Upper lobe of left lung (tissue), 6 donors: ENCODE data around the gene SQSTM1. TPM values are rescaled to one million over a fixed set of nuclear protein-coding genes. Genes with fewer than 3 reads are reported as not detected.

Source experiments
- ATAC-seq, 2 donors: fragments of 200-7000 bp; cut with Tn5 transposase; one replicate each; pipeline ENCODE4 v1.9.1; 2022; ENCODE audit warnings: mild to moderate bottlenecking in 2 of 2, moderate library complexity in 2 of 2; ENCODE audit not compliant: low FRiP score in 2 of 2
- DNase-seq, 2 donors: peaks; one replicate each; pipeline ENCODE4 v3.0.0-alpha.2; 2019 to 2020
- H3K27ac ChIP-seq, 4 donors: fragments of 200-600 bp; sonication (generic); one replicate each; pipeline ENCODE4 v1.5.1; 2016 to 2019
- H3K27me3 ChIP-seq, 4 donors: fragments of 200-600 bp; sonication (generic); one replicate each; pipeline ENCODE4 v1.5.1; 2017 to 2019
- H3K36me3 ChIP-seq, 4 donors: fragments of 200-600 bp; sonication (generic); one replicate each; pipeline ENCODE4 v1.5.1; 2016 to 2019
- H3K4me1 ChIP-seq, 4 donors: fragments of 200-600 bp; sonication (generic); one replicate each; pipeline ENCODE4 v1.5.1; 2018 to 2019
- H3K4me3 ChIP-seq, 4 donors: fragments of 200-600 bp; sonication (generic); one replicate each; pipeline ENCODE4 v1.5.1; 2017 to 2019; ENCODE audit warnings: mild to moderate bottlenecking in 2 of 4, moderate library complexity in 1 of 4
- H3K9me3 ChIP-seq, 4 donors: fragments of 200-600 bp; sonication (generic); one replicate each; pipeline ENCODE4 v1.5.1; 2018 to 2019
- EP300 ChIP-seq, 4 donors: sonication (generic); formaldehyde crosslinking; IDR thresholded peaks; one replicate each; pipeline ENCODE4 v1.5.1; 2017; ENCODE audit warnings: antibody characterized with exemption in 4 of 4, control low read depth in 2 of 4
- POLR2A ChIP-seq, 4 donors: fragments of 450-650 bp; IDR thresholded peaks; one replicate each; pipeline ENCODE4 v1.5.1; 2016 to 2017; ENCODE audit warnings: antibody characterized with exemption in 4 of 4, mild to moderate bottlenecking in 2 of 4
- POLR2AphosphoS5 ChIP-seq, 2 donors: sonication (generic); formaldehyde crosslinking; IDR thresholded peaks; one replicate each; pipeline ENCODE4 v1.5.1; 2017; ENCODE audit warnings: antibody characterized with exemption in 2 of 2
- WGBS, 2 donors: methylation state at CpG; one replicate each; pipeline ENCODE4 v1.1.5; 2017 to 2018; 5-methylcytosine and 5-hydroxymethylcytosine counted together
- total RNA-seq, 6 donors: library from RNA; depleted of rRNA in 4 of 6; stranded (reverse); fragments of >200 nt in 4 of 6; gene quantifications; one replicate each; pipeline versions ENCODE4 v1.1.0 to v1.2.1, GENCODE V29; 2016 to 2021
- TF ChIP-seq, protein P1 (sequence below), 6 experiments: fragments of 450-650 bp in 4 of 6; fragments of 200-600 bp in 2 of 6; sonication (generic) in 2 of 6; IDR thresholded peaks; one replicate each; pipeline ENCODE4 v1.5.1; 2016 to 2019; ENCODE audit warnings: antibody characterized with exemption in 6 of 6
- donor health status: DM: no; HTN: no; CAD: no; lungs with moderate emphysema.
- donor health status: DM: no; HTN: yes; CAD: no; lungs with severe emphysema.

The SQSTM1 gene
- total RNA-seq, 6 donors from 2014 or later = 390 to 666 (median 574) TPM

DNA sequence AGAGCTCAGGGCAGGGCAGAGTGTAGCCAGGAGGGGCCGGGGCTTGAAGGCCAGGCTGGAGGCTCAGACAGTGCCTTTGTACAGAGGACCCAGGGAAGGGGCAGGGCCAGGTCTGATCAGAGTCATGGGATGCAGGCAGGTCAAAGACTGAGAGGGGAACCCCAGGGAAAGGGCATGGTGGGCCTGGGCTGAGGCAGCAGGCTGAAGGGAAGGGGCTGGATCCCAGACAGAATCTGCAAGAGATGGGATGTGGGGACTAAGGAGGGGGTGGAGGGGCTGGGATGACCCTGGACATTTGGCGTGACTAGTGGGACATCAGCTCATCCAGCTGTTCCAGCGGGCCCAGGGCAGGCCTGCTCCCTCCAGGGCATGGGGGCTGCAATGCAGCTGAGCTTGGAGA is 53.4 kb downstream of the SQSTM1 start:
- TF ChIP-seq POLR2A (IDR thresholded peaks at IDR 0.05) (no peak), EP300 (IDR thresholded peaks at IDR 0.05) (no peak), POLR2AphosphoS5 (IDR thresholded peaks at IDR 0.05) (no peak)
- TF ChIP-seq, protein P1, sequence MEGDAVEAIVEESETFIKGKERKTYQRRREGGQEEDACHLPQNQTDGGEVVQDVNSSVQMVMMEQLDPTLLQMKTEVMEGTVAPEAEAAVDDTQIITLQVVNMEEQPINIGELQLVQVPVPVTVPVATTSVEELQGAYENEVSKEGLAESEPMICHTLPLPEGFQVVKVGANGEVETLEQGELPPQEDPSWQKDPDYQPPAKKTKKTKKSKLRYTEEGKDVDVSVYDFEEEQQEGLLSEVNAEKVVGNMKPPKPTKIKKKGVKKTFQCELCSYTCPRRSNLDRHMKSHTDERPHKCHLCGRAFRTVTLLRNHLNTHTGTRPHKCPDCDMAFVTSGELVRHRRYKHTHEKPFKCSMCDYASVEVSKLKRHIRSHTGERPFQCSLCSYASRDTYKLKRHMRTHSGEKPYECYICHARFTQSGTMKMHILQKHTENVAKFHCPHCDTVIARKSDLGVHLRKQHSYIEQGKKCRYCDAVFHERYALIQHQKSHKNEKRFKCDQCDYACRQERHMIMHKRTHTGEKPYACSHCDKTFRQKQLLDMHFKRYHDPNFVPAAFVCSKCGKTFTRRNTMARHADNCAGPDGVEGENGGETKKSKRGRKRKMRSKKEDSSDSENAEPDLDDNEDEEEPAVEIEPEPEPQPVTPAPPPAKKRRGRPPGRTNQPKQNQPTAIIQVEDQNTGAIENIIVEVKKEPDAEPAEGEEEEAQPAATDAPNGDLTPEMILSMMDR (IDR thresholded peaks at IDR 0.05) = no peak
- Histone ChIP-seq H3K27ac (no peak overlapping the region), H3K4me1 (no peaks in the 10 kb centered on the region), H3K36me3 (peaks cover 12 to 95% (median 73%) of the 10 kb centered on the region in 4 donors), H3K4me3 (no peak overlapping the region), H3K9me3 (no peaks in the 10 kb centered on the region), H3K27me3 (no peaks in the 10 kb centered on the region)
- no peak for ATAC-seq
- WGBS, 2 donors = 88 to 90% methylated on average over 2 to 3 of the region's 3 CpGs
- no peak for DNase-seq

DNA sequence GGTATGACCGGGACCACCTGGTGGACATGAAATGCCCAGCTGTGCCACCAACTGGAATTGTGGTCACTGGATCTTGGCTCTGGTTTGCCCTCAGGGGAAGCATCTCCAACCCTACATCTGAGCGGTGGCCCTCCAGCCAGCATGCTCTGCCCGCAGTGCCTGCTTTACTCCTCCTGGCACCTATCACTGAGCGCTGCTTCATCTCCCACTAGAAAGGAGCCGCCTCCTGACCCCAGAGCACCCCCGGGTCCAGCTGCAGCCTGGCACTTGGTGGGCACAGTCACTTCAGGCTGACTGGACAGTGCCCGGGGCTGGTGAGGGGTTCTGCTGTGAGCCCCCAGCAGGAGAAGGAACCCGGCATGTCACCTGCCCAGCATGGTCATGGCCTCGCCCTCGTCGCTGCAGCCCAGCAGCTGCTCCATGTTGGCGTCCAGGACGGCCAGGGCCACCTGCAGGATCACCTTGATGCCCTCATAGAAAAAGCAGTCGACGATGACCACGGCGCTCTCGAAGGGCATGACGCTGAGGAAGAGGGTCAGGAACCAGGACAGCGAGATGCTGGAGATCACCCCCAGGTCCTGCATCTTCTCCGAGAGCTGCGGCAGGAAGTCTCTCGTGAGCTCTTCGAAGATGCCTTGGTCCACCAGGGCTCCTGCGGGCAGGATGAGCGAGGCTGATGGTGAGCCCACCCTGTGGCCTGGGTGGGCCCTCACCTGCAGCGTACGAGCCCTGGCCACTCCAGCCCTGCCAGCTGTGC is 54.0 kb downstream of the SQSTM1 start:
- H3K4me1 ChIP-seq = no peaks in the 10 kb centered on the region
- no peak overlapping the region for H3K4me3 ChIP-seq
- H3K27me3 ChIP-seq = no peaks in the 10 kb centered on the region
- H3K36me3 ChIP-seq = peaks cover 15 to 95% (median 73%) of the 10 kb centered on the region in 4 donors
- no peak for TF ChIP-seq POLR2AphosphoS5 (IDR thresholded peaks at IDR 0.05)
- TF ChIP-seq POLR2A (IDR thresholded peaks at IDR 0.05) = no peak
- TF ChIP-seq EP300 (IDR thresholded peaks at IDR 0.05) = no peak
- TF ChIP-seq, protein P1 (IDR thresholded peaks at IDR 0.05) = no peak
- no peaks in the 10 kb centered on the region for H3K9me3 ChIP-seq
- H3K27ac ChIP-seq = no peak overlapping the region
- no peak for DNase-seq
- no peak for ATAC-seq
- WGBS, 2 donors = 92 to 97% methylated on average over 17 to 28 of the region's 28 CpGs

DNA sequence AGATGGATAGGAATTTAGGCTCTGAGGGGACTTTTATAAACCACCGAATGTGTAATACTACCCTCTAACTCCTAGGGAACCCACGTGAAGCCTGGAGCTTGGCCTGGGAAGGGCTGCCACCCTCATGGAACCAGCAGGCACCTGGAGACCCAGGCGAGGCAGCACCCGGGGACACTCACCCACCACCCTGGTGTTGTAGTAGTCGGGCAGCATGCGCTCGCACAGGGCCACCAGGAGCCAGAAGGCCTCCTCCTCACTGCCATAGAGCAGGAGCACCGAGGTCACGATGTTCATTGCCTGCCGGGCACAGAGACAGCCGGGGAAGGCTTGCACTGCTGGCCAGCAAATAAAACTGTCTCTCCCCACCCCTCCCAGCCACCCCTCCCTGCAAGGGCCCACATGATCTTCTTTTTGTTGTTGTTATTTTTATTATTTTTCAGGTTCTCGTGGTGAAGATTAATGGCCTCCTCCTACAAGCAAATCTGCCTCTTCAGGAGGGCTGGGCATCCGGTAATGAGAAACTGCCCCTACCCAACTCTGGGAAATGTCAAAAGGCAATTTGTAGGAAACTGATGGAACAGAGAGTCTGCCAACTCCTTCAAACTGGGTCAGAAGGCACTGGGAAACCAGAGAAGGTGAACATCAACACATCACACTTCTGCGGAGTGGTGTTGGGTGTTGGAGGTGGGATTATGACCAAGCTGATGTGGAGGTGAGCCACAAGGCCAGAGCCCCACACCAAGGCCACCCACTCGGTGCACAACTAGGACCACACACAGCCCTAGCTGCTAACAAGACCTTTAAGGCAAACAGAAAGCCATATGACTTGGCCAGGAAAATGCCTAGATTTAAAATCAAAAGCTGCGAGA is 55.3 kb downstream of the SQSTM1 start:
- 93 to 94% methylated on average over 11 to 16 of the region's 16 CpGs for WGBS, 2 donors
- Histone ChIP-seq H3K36me3 (peaks cover 15 to 95% (median 68%) of the 10 kb centered on the region in 4 donors), H3K4me1 (no peaks in the 10 kb centered on the region), H3K27me3 (no peaks in the 10 kb centered on the region), H3K4me3 (no peak overlapping the region), H3K9me3 (no peaks in the 10 kb centered on the region), H3K27ac (no peak overlapping the region)
- DNase-seq = no peak
- ATAC-seq = no peak
- TF ChIP-seq, protein P1 (IDR thresholded peaks at IDR 0.05) = no peak
- no peak for TF ChIP-seq POLR2AphosphoS5 (IDR thresholded peaks at IDR 0.05)
- TF ChIP-seq EP300 (IDR thresholded peaks at IDR 0.05) = no peak
- no peak for TF ChIP-seq POLR2A (IDR thresholded peaks at IDR 0.05)

- no peak overlapping the region for H3K4me3 ChIP-seq
- no peaks in the 10 kb centered on the region for H3K4me1 ChIP-seq
- TF ChIP-seq POLR2A (IDR thresholded peaks at IDR 0.05) = no peak
- H3K9me3 ChIP-seq = no peaks in the 10 kb centered on the region
- H3K36me3 ChIP-seq = peaks cover 15 to 93% (median 63%) of the 10 kb centered on the region in 4 donors
- H3K27ac ChIP-seq = no peak overlapping the region
- DNase-seq = no peak
- ATAC-seq = no peak
- 75 to 84% methylated on average over 3 of the region's 3 CpGs for WGBS, 2 donors
- H3K27me3 ChIP-seq = no peaks in the 10 kb centered on the region
Measured at GRCh38 chr5:179876610-179876952, 55.9 kb downstream of the SQSTM1 start.

DNA sequence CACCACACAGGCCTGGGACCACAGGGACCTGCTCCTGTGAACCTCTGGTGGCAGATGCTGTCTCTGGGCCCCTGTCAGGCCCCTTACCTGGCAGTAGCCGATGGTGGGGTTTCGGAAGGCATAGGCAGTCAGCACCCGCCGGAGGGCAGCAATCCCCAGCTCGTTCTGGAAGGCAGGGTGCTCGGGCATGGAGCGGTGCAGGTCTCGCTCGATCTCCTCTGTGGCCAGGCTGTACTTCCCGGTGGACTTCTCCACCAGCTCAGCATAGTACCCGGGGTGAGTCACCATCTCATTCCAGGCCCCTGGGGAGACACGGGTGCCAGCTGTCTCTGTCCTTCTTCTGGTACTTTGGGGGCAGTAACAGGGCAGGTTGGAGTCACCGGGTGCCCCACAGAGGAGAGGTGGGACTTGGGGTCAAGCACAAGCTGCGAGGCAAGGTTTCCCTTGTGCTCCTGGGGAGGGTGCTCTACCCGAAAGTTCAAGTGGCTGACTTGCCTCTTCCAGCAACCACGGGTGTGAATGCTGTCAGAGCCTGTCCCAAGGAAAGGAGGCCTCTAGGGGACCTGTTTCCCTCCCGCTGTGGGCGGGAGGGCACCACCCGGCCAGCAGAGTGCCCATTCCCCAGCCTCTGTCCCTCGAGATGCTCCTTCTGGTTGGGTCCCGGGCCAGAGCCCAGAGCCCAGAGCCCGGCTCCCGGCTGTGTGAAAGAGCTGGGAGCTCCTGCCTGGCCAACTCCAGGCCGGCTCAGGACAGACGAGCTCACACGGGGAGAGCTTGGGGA is 57.7 kb downstream of the SQSTM1 start:
- ATAC-seq (peak in 1 of 2 donors; percentile 16), DNase-seq (no peak)
- Histone ChIP-seq H3K9me3 (peaks cover 4 to 14% (median 11%) of the 10 kb centered on the region in 4 donors), H3K4me1 (no peaks in the 10 kb centered on the region), H3K27ac (no peak overlapping the region), H3K36me3 (peaks cover 15 to 89% (median 52%) of the 10 kb centered on the region in 4 donors), H3K4me3 (no peak overlapping the region), H3K27me3 (no peaks in the 10 kb centered on the region)
- TF ChIP-seq, protein P1 (IDR thresholded peaks at IDR 0.05) = no peak
- no peak for TF ChIP-seq POLR2AphosphoS5 (IDR thresholded peaks at IDR 0.05)
- TF ChIP-seq POLR2A (IDR thresholded peaks at IDR 0.05) = no peak
- no peak for TF ChIP-seq EP300 (IDR thresholded peaks at IDR 0.05)
- 81 to 91% methylated on average over 5 to 25 of the region's 26 CpGs for WGBS, 2 donors
